Measurements from ENCODE around the gene BEX4. TPM values are rescaled to one million over a fixed set of nuclear protein-coding genes. Genes with fewer than 3 reads are reported as not detected.

BEX4 gene
- total and polyA plus RNA-seq, 2 experiments from 2014 or later, result 39.3 to 135 TPM

DNA sequence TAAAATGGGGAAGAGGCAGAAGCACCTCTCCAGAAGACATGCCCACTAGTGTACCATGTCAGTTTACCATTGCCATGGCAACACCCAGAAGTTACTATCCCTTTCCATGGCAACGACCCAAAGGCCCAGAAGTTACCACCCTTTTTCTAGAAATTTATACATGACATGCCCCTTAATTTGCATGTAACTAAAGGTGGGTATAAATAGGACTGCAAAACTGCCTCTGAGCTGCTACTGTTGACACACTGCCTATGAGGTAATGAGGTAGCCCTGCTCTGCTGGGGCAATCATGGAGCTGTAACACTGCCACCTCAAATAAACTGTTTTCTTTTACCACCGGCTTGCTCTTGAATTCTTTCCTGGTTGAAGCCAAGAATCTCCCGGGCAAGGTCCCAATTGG is 13.9 kb upstream of the BEX4 start:
- Histone ChIP-seq H3F3A (replicated peaks; ENCODE audit: low read depth) (no peaks in the 10 kb centered on the region), H3K9me2 (ENCODE audit: insufficient read depth) (no peaks in the 10 kb centered on the region), H3K36me3 (ENCODE audit: insufficient read depth) (no peaks in the 10 kb centered on the region), H3K27ac (ENCODE audit: low read depth) (no peak overlapping the region), H2AFZ (no peak overlapping the region), H4K20me1 (replicated peaks; ENCODE audit: insufficient read depth) (no peaks in the 10 kb centered on the region), H3K79me2 (replicated peaks; ENCODE audit: insufficient read depth) (no peaks in the 10 kb centered on the region), H3K4me2 (no peak overlapping the region), H3K4me1 (ENCODE audit: insufficient read depth) (no peaks in the 10 kb centered on the region), H3K27me3 (ENCODE audit: insufficient read depth) (no peaks in the 10 kb centered on the region), H3K4me3 (no peak overlapping the region)
- no peak for DNase-seq (ENCODE audit: low spot score)
- no peak for TF ChIP-seq NANOG (IDR thresholded peaks at IDR 0.05; ENCODE audit: borderline replicate concordance)
- TF ChIP-seq, protein P1, sequence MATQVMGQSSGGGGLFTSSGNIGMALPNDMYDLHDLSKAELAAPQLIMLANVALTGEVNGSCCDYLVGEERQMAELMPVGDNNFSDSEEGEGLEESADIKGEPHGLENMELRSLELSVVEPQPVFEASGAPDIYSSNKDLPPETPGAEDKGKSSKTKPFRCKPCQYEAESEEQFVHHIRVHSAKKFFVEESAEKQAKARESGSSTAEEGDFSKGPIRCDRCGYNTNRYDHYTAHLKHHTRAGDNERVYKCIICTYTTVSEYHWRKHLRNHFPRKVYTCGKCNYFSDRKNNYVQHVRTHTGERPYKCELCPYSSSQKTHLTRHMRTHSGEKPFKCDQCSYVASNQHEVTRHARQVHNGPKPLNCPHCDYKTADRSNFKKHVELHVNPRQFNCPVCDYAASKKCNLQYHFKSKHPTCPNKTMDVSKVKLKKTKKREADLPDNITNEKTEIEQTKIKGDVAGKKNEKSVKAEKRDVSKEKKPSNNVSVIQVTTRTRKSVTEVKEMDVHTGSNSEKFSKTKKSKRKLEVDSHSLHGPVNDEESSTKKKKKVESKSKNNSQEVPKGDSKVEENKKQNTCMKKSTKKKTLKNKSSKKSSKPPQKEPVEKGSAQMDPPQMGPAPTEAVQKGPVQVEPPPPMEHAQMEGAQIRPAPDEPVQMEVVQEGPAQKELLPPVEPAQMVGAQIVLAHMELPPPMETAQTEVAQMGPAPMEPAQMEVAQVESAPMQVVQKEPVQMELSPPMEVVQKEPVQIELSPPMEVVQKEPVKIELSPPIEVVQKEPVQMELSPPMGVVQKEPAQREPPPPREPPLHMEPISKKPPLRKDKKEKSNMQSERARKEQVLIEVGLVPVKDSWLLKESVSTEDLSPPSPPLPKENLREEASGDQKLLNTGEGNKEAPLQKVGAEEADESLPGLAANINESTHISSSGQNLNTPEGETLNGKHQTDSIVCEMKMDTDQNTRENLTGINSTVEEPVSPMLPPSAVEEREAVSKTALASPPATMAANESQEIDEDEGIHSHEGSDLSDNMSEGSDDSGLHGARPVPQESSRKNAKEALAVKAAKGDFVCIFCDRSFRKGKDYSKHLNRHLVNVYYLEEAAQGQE (IDR thresholded peaks at IDR 0.05; ENCODE audit: unreplicated experiment), result no peak
- no peak for TF ChIP-seq JUNB (IDR thresholded peaks at IDR 0.05; ENCODE audit: unreplicated experiment)
- TF ChIP-seq POLR2AphosphoS5 (IDR thresholded peaks at IDR 0.05; ENCODE audit: low read depth), result no peak
- no peak for TF ChIP-seq STAT1 (IDR thresholded peaks at IDR 0.05; ENCODE audit: unreplicated experiment)
- TF ChIP-seq ZNF331 (CRISPR knock-in tag; IDR thresholded peaks at IDR 0.05; ENCODE audit: low read depth), result no peak
- TF ChIP-seq CTCF (conservative IDR thresholded peaks at IDR 0.05; ENCODE audit: low read depth in 2 of 2), result no peak
- no peak for TF ChIP-seq EZH2 (IDR thresholded peaks at IDR 0.05; ENCODE audit: low read depth, unreplicated experiment)
- TF ChIP-seq, protein P2, sequence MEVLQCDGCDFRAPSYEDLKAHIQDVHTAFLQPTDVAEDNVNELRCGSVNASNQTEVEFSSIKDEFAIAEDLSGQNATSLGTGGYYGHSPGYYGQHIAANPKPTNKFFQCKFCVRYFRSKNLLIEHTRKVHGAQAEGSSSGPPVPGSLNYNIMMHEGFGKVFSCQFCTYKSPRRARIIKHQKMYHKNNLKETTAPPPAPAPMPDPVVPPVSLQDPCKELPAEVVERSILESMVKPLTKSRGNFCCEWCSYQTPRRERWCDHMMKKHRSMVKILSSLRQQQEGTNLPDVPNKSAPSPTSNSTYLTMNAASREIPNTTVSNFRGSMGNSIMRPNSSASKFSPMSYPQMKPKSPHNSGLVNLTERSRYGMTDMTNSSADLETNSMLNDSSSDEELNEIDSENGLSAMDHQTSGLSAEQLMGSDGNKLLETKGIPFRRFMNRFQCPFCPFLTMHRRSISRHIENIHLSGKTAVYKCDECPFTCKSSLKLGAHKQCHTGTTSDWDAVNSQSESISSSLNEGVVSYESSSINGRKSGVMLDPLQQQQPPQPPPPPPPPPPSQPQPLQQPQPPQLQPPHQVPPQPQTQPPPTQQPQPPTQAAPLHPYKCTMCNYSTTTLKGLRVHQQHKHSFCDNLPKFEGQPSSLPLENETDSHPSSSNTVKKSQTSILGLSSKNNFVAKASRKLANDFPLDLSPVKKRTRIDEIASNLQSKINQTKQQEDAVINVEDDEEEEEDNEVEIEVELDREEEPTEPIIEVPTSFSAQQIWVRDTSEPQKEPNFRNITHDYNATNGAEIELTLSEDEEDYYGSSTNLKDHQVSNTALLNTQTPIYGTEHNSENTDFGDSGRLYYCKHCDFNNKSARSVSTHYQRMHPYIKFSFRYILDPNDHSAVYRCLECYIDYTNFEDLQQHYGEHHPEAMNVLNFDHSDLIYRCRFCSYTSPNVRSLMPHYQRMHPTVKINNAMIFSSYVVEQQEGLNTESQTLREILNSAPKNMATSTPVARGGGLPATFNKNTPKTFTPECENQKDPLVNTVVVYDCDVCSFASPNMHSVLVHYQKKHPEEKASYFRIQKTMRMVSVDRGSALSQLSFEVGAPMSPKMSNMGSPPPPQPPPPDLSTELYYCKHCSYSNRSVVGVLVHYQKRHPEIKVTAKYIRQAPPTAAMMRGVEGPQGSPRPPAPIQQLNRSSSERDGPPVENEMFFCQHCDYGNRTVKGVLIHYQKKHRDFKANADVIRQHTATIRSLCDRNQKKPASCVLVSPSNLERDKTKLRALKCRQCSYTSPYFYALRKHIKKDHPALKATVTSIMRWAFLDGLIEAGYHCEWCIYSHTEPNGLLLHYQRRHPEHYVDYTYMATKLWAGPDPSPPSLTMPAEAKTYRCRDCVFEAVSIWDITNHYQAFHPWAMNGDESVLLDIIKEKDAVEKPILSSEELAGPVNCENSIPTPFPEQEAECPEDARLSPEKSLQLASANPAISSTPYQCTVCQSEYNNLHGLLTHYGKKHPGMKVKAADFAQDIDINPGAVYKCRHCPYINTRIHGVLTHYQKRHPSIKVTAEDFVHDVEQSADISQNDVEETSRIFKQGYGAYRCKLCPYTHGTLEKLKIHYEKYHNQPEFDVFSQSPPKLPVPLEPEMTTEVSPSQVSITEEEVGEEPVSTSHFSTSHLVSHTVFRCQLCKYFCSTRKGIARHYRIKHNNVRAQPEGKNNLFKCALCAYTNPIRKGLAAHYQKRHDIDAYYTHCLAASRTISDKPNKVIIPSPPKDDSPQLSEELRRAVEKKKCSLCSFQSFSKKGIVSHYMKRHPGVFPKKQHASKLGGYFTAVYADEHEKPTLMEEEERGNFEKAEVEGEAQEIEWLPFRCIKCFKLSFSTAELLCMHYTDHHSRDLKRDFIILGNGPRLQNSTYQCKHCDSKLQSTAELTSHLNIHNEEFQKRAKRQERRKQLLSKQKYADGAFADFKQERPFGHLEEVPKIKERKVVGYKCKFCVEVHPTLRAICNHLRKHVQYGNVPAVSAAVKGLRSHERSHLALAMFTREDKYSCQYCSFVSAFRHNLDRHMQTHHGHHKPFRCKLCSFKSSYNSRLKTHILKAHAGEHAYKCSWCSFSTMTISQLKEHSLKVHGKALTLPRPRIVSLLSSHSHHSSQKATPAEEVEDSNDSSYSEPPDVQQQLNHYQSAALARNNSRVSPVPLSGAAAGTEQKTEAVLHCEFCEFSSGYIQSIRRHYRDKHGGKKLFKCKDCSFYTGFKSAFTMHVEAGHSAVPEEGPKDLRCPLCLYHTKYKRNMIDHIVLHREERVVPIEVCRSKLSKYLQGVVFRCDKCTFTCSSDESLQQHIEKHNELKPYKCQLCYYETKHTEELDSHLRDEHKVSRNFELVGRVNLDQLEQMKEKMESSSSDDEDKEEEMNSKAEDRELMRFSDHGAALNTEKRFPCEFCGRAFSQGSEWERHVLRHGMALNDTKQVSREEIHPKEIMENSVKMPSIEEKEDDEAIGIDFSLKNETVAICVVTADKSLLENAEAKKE (CRISPR knock-in tag; IDR thresholded peaks at IDR 0.05), result no peak
- no peak for TF ChIP-seq ZNF114 (CRISPR knock-in tag; IDR thresholded peaks at IDR 0.05)
- TF ChIP-seq, protein P3, sequence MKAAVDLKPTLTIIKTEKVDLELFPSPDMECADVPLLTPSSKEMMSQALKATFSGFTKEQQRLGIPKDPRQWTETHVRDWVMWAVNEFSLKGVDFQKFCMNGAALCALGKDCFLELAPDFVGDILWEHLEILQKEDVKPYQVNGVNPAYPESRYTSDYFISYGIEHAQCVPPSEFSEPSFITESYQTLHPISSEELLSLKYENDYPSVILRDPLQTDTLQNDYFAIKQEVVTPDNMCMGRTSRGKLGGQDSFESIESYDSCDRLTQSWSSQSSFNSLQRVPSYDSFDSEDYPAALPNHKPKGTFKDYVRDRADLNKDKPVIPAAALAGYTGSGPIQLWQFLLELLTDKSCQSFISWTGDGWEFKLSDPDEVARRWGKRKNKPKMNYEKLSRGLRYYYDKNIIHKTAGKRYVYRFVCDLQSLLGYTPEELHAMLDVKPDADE (IDR thresholded peaks at IDR 0.05), result no peak
- no peak for TF ChIP-seq CREB1 (CRISPR knock-in tag; IDR thresholded peaks at IDR 0.05; ENCODE audit: low read depth)
- TF ChIP-seq EZH2phosphoT487 (IDR thresholded peaks at IDR 0.05; ENCODE audit: unreplicated experiment), result no peak
- no peaks in the 10 kb centered on the region for H3K36me3 Mint-ChIP-seq (ENCODE audit: low read depth)
- H3K4me3 Mint-ChIP-seq, result no peak overlapping the region
- H3K27ac Mint-ChIP-seq, result no peak overlapping the region
- H3K4me1 Mint-ChIP-seq, result no peaks in the 10 kb centered on the region
- no peaks in the 10 kb centered on the region for H3K9me3 Mint-ChIP-seq
- no peak for ATAC-seq
- no peaks in the 10 kb centered on the region for H3K27me3 Mint-ChIP-seq (ENCODE audit: insufficient read depth, low read depth, poor library complexity)

Data from GM23338 (cell line).